ENCODE measurements around the gene SPEG.

GRCh38 chr2:219388121-219388906 is 46.3 kb upstream of the SPEG start:
- TF ChIP-seq CTCF (IDR thresholded peaks at IDR 0.05) (peak; percentile 39; the same call in 2 of the 3 replicates), POLR2A (IDR thresholded peaks at IDR 0.05; ENCODE audit: low read length) (no peak), JUN (IDR thresholded peaks at IDR 0.05) (peak in 1 of 2 experiments; percentile 5; a peak in 1 of 5 replicates), USF2 (IDR thresholded peaks at IDR 0.05) (no peak), SREBF2 (IDR thresholded peaks at IDR 0.05) (no peak), RAD21 (conservative IDR thresholded peaks at IDR 0.05 in 1 of 2, IDR thresholded peaks at IDR 0.05 in 1 of 2) (peak in 1 of 2 experiments; percentile 38; a peak in 1 of 5 replicates), EP300 (IDR thresholded peaks at IDR 0.05) (no peak)

Data from A549 (cell line).